Liver (tissue), 9 donors: Measurements from ENCODE around the gene INO80. TPM values are rescaled to one million over a fixed set of nuclear protein-coding genes. Genes with fewer than 3 reads are reported as not detected.

ENCODE experiments used
- DNase-seq: peaks from one replicate; pipeline ENCODE4 v3.0.0-alpha.2; 2017; ENCODE audit warnings: low spot score
- H3K27ac ChIP-seq, 2 donors: one replicate each; pipeline ENCODE4 v1.7.0; 2013; ENCODE audit warnings: inconsistent platforms in 2 of 2, low read length in 2 of 2, control low read depth in 1 of 2, low read depth in 1 of 2, mild to moderate bottlenecking in 1 of 2
- H3K27me3 ChIP-seq, 4 donors: one replicate each; pipeline versions ENCODE4 v1.6.1 to v1.7.0; 2013; ENCODE audit warnings: low read length in 3 of 4, inconsistent platforms in 1 of 4, mild to moderate bottlenecking in 1 of 4, moderate library complexity in 1 of 4; ENCODE audit not compliant: control insufficient read depth in 4 of 4, insufficient read depth in 4 of 4
- H3K36me3 ChIP-seq, 4 donors: one replicate each; pipeline versions ENCODE4 v1.6.1 to v1.7.0; 2013; ENCODE audit warnings: low read length in 3 of 4, mild to moderate bottlenecking in 3 of 4, low read depth in 1 of 4, moderate library complexity in 1 of 4; ENCODE audit not compliant: control insufficient read depth in 4 of 4, insufficient read depth in 3 of 4
- H3K4me1 ChIP-seq, 4 donors: one replicate each; pipeline versions ENCODE4 v1.6.1 to v1.7.0; 2013; ENCODE audit warnings: low read length in 3 of 4, mild to moderate bottlenecking in 3 of 4, moderate library complexity in 1 of 4; ENCODE audit not compliant: control insufficient read depth in 4 of 4, insufficient read depth in 4 of 4
- H3K4me3 ChIP-seq, 3 donors: one replicate each; pipeline versions ENCODE4 v1.6.1 to v1.7.0; 2013; ENCODE audit warnings: low read length in 3 of 3, control low read depth in 1 of 3, low read depth in 1 of 3, mild to moderate bottlenecking in 1 of 3
- H3K9ac ChIP-seq, 2 donors: one replicate each; pipeline ENCODE4 v1.7.0; 2013; ENCODE audit warnings: low read length in 2 of 2, mild to moderate bottlenecking in 2 of 2, moderate library complexity in 2 of 2, control low read depth in 1 of 2, low read depth in 1 of 2
- H3K9me3 ChIP-seq, 4 donors: one replicate each; pipeline versions ENCODE4 v1.6.1 to v1.7.0; 2013; ENCODE audit warnings: low read length in 3 of 4; ENCODE audit not compliant: control insufficient read depth in 4 of 4
- EGR1 ChIP-seq, 2 donors: IDR thresholded peaks; 2 replicates each; pipeline ENCODE4 v1.6.1; 2016 to 2018; ENCODE audit warnings: antibody characterized with exemption in 2 of 2, low read depth in 2 of 2
- FOXA1 ChIP-seq: IDR thresholded peaks from 2 replicates; pipeline ENCODE4 v1.6.1; 2016; ENCODE audit warnings: antibody characterized with exemption
- FOXA2 ChIP-seq: IDR thresholded peaks from 2 replicates; pipeline ENCODE4 v1.6.1; 2016; ENCODE audit warnings: antibody characterized with exemption
- GABPA ChIP-seq, 2 donors: IDR thresholded peaks in 1 of 2; conservative IDR thresholded peaks in 1 of 2; 2 replicates each; pipeline ENCODE4 v1.6.1; 2016; ENCODE audit warnings: antibody characterized with exemption in 2 of 2, mild to moderate bottlenecking in 1 of 2, moderate library complexity in 1 of 2
- HNF4A ChIP-seq, 2 donors: conservative IDR thresholded peaks; 2 replicates each; pipeline ENCODE4 v1.6.1; 2016; ENCODE audit warnings: antibody characterized with exemption in 2 of 2, mild to moderate bottlenecking in 2 of 2
- HNF4G ChIP-seq: IDR thresholded peaks from 2 replicates; pipeline ENCODE4 v1.6.1; 2016; ENCODE audit warnings: antibody characterized with exemption
- JUND ChIP-seq, 2 donors: IDR thresholded peaks; 2 replicates each; pipeline ENCODE4 v1.6.1; 2016; ENCODE audit warnings: antibody characterized with exemption in 2 of 2
- RAD21 ChIP-seq, 2 donors: IDR thresholded peaks; 2 replicates each; pipeline ENCODE4 v1.6.1; 2016; ENCODE audit warnings: antibody characterized with exemption in 2 of 2, mild to moderate bottlenecking in 2 of 2
- RXRA ChIP-seq, 2 donors: IDR thresholded peaks; 2 replicates each; pipeline ENCODE4 v1.6.1; 2017 to 2018; ENCODE audit warnings: antibody characterized with exemption in 2 of 2, mild to moderate bottlenecking in 1 of 2
- SP1 ChIP-seq: IDR thresholded peaks from 2 replicates; pipeline ENCODE4 v1.6.1; 2018; ENCODE audit warnings: antibody characterized with exemption, mild to moderate bottlenecking
- TAF1 ChIP-seq: conservative IDR thresholded peaks from 2 replicates; pipeline ENCODE4 v1.6.1; 2016; ENCODE audit warnings: antibody characterized with exemption, mild to moderate bottlenecking
- YY1 ChIP-seq: IDR thresholded peaks from 2 replicates; pipeline ENCODE4 v1.6.1; 2016; ENCODE audit warnings: antibody characterized with exemption, mild to moderate bottlenecking
- WGBS: extraction: QIAGEN DNeasy Blood & Tissue Kit; methylation state at CpG from one replicate; pipeline ENCODE4 v1.1.7; 2013; 5-methylcytosine and 5-hydroxymethylcytosine counted together
- polyA plus RNA-seq, 2 donors: library from polyadenylated mRNA; stranded (reverse) in 1 of 2; unstranded in 1 of 2; fragments of 200-250 nt in 1 of 2; fragments of >200 nt in 1 of 2; fragmentation: Nextera tagmentation in 1 of 2; extraction: Ambion mirVana in 1 of 2; gene quantifications; one replicate each; pipeline versions ENCODE4 v1.2.1 to v1.2.3, GENCODE V29; 2013 to 2015
- total RNA-seq, 2 donors: library from RNA; depleted of rRNA; stranded (reverse); fragments of >200 nt; gene quantifications; one replicate each; pipeline ENCODE4 v1.2.3, GENCODE V29; 2014
- TF ChIP-seq, protein P1 (sequence below): IDR thresholded peaks from 2 replicates; pipeline ENCODE4 v1.6.1; 2016; ENCODE audit warnings: antibody characterized with exemption
- TF ChIP-seq, protein P2 (sequence below): fragments of 150-350 bp; IDR thresholded peaks from 2 replicates; pipeline ENCODE4 v1.5.1; 2017; ENCODE audit warnings: improper control_type of control experiment, low read depth, low read length; ENCODE audit not compliant: missing input control
- TF ChIP-seq, protein P3 (sequence below): IDR thresholded peaks from 2 replicates; pipeline ENCODE4 v1.6.1; 2016; ENCODE audit warnings: antibody characterized with exemption
- TF ChIP-seq, protein P4 (sequence below): IDR thresholded peaks from 2 replicates; pipeline ENCODE4 v1.6.1; 2016; ENCODE audit warnings: antibody characterized with exemption
- donor health status: healthy.
- donor health status: healthy.
- donor health status: healthy.
- donor health status: healthy.
- donor health status: healthy.

The INO80 gene
- total and polyA plus RNA-seq, 4 donors: 3.2 to 19.7 (median 9.4) TPM

DNA sequence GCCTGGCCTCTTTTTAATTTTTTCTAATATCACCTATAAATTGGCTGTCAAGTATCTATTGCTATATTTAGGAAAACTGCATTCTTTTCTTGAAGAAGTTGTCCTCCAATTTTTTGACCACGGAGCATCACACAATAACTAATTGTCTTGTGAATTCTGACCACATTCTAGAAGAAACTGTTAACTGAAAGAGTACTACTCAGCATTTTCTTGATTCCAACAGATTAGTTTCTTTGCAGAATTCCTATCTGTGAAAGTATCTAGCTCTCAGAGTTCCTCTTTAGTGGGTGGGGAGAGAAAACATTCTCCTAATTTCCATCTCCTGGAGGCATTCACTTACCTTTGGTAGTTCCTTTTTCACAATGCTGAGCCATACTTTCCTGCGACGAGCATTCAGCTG, 31.1 kb downstream of the INO80 start:
- no peaks in the 10 kb centered on the region for H3K4me1 ChIP-seq
- H3K27ac ChIP-seq: no peak overlapping the region
- H3K36me3 ChIP-seq: peaks cover 8 to 69% (median 42%) of the 10 kb centered on the region in 4 donors
- TF ChIP-seq YY1: no peak
- TF ChIP-seq EGR1 (IDR thresholded peaks at IDR 0.05; ENCODE audit: low read depth in 2 of 2): no peak
- TF ChIP-seq, protein P1, sequence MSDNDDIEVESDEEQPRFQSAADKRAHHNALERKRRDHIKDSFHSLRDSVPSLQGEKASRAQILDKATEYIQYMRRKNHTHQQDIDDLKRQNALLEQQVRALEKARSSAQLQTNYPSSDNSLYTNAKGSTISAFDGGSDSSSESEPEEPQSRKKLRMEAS: no peak
- TF ChIP-seq, protein P2, sequence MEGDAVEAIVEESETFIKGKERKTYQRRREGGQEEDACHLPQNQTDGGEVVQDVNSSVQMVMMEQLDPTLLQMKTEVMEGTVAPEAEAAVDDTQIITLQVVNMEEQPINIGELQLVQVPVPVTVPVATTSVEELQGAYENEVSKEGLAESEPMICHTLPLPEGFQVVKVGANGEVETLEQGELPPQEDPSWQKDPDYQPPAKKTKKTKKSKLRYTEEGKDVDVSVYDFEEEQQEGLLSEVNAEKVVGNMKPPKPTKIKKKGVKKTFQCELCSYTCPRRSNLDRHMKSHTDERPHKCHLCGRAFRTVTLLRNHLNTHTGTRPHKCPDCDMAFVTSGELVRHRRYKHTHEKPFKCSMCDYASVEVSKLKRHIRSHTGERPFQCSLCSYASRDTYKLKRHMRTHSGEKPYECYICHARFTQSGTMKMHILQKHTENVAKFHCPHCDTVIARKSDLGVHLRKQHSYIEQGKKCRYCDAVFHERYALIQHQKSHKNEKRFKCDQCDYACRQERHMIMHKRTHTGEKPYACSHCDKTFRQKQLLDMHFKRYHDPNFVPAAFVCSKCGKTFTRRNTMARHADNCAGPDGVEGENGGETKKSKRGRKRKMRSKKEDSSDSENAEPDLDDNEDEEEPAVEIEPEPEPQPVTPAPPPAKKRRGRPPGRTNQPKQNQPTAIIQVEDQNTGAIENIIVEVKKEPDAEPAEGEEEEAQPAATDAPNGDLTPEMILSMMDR: no peak
- TF ChIP-seq, protein P3, sequence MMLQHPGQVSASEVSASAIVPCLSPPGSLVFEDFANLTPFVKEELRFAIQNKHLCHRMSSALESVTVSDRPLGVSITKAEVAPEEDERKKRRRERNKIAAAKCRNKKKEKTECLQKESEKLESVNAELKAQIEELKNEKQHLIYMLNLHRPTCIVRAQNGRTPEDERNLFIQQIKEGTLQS: no peak
- no peak for TF ChIP-seq FOXA1
- TF ChIP-seq HNF4G: no peak
- no peak for TF ChIP-seq TAF1
- H3K27me3 ChIP-seq: no peaks in the 10 kb centered on the region
- no peak overlapping the region for H3K4me3 ChIP-seq
- H3K9me3 ChIP-seq: no peaks in the 10 kb centered on the region
- H3K9ac ChIP-seq: no peak overlapping the region
- WGBS: 90% methylated on average over 3 of the region's 3 CpGs
- no peak for DNase-seq

DNA sequence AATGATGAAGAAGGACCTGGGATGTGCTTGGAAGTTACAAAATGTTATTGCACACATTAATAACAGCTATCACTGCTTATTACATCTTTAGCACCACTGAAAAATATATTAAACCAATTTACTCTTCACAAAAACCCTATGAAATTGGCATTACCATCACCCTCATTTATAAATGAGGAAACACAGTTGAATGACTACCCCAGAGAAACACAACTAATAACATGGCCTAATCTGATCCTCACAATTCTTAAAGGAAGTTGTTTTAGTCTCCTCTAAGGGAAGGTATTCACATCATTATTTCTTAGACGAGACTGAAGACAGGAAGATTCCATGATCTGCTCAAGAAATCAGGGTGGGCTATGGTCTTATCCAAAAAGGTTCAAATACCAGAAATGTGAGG, 35.9 kb downstream of the INO80 start:
- Histone ChIP-seq H3K9me3 (no peaks in the 10 kb centered on the region), H3K4me3 (no peak overlapping the region), H3K4me1 (peaks cover 0 to 2% (median under 1%) of the 10 kb centered on the region in 4 donors), H3K9ac (no peak overlapping the region), H3K36me3 (peaks cover 14 to 71% (median 47%) of the 10 kb centered on the region in 4 donors), H3K27ac (no peak overlapping the region), H3K27me3 (no peaks in the 10 kb centered on the region)
- TF ChIP-seq EGR1 (IDR thresholded peaks at IDR 0.05; ENCODE audit: low read depth in 2 of 2): no peak
- no peak for TF ChIP-seq HNF4A (conservative IDR thresholded peaks at IDR 0.05)
- TF ChIP-seq FOXA1: no peak
- no peak for TF ChIP-seq YY1
- TF ChIP-seq, protein P3: no peak
- TF ChIP-seq, protein P1: no peak
- DNase-seq: no peak
- WGBS: 97% methylated on average over 1 of the region's 1 CpG

DNA sequence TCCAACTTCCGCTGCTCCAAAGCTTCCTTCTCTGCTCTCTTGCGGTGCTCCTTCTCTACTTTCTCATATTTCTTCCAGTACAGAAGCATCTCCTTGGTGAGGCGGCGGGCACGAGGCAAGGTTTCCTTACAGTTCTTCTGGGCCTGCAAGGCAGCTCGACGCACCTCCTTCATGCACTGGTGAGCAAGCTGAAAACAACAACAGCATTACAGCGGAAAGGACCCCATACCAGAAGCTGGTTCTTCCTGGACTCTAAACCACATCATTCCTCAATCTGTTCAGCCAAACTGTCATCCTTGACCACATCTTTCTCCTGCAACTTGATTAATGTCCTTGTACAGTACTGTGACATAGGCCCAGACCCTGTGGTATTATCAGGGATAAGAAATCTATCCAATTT, 36.4 kb downstream of the INO80 start:
- no peak overlapping the region for H3K4me3 ChIP-seq
- DNase-seq: no peak
- H3K27ac ChIP-seq: no peak overlapping the region
- TF ChIP-seq FOXA1: no peak
- TF ChIP-seq, protein P1: no peak
- TF ChIP-seq TAF1: no peak
- TF ChIP-seq, protein P3: no peak
- TF ChIP-seq RXRA (IDR thresholded peaks at IDR 0.05): no peak
- no peak for TF ChIP-seq RAD21 (IDR thresholded peaks at IDR 0.05)
- no peak for TF ChIP-seq GABPA (IDR thresholded peaks at IDR 0.05 in 1 of 2, conservative IDR thresholded peaks at IDR 0.05 in 1 of 2)
- TF ChIP-seq FOXA2: no peak
- no peak for TF ChIP-seq JUND (IDR thresholded peaks at IDR 0.05)
- TF ChIP-seq, protein P2: no peak
- TF ChIP-seq, protein P4, sequence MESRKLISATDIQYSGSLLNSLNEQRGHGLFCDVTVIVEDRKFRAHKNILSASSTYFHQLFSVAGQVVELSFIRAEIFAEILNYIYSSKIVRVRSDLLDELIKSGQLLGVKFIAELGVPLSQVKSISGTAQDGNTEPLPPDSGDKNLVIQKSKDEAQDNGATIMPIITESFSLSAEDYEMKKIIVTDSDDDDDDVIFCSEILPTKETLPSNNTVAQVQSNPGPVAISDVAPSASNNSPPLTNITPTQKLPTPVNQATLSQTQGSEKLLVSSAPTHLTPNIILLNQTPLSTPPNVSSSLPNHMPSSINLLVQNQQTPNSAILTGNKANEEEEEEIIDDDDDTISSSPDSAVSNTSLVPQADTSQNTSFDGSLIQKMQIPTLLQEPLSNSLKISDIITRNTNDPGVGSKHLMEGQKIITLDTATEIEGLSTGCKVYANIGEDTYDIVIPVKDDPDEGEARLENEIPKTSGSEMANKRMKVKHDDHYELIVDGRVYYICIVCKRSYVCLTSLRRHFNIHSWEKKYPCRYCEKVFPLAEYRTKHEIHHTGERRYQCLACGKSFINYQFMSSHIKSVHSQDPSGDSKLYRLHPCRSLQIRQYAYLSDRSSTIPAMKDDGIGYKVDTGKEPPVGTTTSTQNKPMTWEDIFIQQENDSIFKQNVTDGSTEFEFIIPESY: no peak
- no peak for TF ChIP-seq SP1
- H3K9me3 ChIP-seq: no peaks in the 10 kb centered on the region
- 92% methylated on average over 8 of the region's 8 CpGs for WGBS
- peaks cover 0 to 2% (median under 1%) of the 10 kb centered on the region in 4 donors for H3K4me1 ChIP-seq
- H3K9ac ChIP-seq: no peak overlapping the region
- H3K27me3 ChIP-seq: no peaks in the 10 kb centered on the region
- peaks cover 14 to 69% (median 45%) of the 10 kb centered on the region in 4 donors for H3K36me3 ChIP-seq
